ENCODE measurements around the gene KCNIP4.
"Not testable (repeated sequence)": the region's sequence is repeated elsewhere in the genome, so short reads cannot be mapped to it uniquely, and the experiment has no call there.

Gene KCNIP4

DNA sequence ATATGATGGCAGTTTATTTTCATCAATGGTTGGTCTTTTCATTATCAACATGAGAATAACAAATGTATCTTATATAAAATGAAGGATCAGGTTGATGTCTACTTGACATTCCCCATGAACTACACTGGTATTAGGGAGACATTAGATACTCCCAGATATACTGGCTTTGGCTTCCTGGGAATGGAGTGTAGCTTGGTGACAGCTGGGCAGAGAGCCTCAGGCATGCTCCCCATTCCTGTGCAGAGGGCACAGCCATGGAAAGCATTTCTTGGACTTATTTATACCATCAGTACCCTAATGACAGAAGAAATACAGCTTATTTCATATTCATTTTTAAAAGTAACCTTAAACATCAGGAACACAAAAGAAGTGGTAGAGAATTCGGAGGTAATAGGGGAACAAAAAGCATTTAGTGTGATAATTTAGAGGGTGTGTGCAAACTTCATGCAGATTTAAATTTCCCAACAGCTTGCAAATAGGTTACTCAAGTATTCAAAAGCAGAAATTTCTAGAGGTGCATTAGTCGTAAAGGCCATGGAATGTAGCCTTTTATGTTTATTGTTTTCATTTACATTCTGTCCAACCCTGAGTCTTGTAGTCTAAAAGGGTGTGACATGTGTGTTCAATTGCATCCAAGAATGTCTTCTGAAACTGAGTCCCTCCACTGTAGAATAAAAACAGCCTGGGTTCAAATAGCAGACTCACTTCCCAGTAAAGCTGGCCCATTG is 573.8 kb downstream of the KCNIP4 start:
- DNase-seq (ENCODE audit: low read depth, low spot score), result no peak

GRCh38 chr4:21367567-21367966 is 581.0 kb downstream of the KCNIP4 start:
- DNase-seq (ENCODE audit: low read depth, low spot score), result no peak

GRCh38 chr4:21366840-21367239 is 581.7 kb downstream of the KCNIP4 start:
- DNase-seq (ENCODE audit: low read depth, low spot score), result no peak

GRCh38 chr4:21366312-21366711 is 582.3 kb downstream of the KCNIP4 start:
- no peak for DNase-seq (ENCODE audit: low read depth, low spot score)

DNA sequence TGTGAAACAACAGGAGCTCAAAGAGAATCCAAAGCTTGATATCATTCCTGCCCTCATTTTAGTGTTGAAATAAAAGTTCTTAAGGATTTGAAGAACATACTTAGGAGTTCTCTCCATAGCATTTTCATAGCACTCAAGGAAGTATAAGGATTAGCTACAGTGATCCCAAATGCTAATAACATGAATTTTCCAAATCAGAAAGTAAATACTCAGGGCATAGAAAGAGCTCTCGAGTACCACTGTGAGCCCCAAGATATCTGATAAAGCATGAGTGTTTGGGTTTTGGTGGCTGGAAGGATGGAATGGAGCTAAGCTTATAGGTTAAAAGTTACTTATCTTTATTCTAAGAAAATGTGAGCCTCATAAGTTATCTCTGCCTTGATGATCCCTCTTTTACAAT is 584.9 kb downstream of the KCNIP4 start:
- no peak for DNase-seq (ENCODE audit: low read depth, low spot score)

DNA sequence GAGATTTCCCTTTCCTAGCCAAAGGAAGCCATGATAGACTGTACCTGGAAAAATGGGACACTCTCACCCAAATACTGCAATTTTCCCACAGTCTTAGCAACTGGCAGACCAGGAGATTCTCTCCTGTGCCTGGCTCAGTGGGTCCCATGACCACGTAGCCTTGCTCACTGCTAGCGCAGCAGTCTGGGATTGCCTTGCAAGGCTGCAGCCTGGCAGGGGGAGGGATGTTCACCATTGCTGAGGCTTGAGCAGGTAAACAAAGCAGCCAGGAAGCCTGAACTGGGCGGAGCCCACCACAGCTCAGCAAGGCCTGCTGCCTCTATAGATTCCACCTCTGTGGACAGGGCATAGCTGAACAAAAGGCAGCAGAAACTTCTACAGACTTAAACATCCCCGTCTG is 596.2 kb downstream of the KCNIP4 start:
- DNase-seq (ENCODE audit: low read depth, low spot score), result not testable (repeated sequence)

DNA sequence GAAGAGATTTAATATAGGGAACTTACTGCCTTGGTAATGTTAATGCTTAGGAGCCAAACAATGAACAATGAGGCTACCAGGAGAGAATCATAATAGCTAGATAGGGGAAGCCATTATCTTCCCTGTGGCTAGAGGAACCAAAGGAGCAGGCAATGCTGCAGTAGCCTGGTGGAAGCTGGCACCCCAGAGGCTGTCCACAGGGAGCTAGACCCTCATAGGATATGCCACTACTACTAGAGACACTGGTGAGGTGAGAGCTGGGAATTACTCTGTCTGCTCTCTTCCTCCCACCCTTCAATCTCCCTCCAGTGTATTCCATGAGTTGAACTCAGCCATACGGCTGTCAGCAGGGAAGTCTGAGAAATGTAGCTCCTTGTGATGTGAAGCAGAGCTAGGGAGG is 601.4 kb downstream of the KCNIP4 start:
- DNase-seq (ENCODE audit: low read depth, low spot score), result no peak

DNA sequence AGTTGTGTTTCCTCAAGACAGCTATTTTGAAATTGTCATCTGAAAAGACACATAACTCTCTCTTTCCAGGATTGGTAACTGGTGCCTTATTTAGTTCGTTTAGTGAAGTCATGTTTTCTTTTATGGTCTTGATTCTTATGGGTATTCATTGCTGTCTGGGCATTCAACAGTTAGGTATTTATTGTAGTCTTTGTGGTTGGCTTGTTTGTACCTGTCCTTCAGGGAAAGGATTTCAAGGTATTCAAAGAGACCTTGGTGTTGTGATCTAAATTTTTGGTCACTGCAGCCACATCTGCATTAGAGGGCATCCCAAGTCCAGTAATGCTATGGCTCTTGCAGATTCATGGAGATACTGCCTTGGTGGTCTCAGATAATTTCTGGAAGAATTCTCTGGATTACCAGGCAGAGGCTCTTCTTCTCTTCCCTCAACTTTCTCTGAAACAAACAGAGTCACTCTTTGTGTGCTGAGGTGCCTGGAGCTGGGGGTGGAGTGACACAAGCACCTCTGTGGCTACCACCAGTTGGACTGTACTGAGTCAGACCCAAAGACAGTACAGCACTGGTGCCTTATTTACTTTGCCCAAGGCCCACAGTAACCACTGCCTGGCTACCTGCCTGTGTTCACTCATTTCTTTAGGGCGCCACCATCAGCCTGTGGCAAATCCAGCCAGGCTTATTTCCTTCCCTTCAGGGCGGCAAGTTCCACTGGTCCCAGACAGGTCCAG is 620.4 kb downstream of the KCNIP4 start:
- no peak for DNase-seq (ENCODE audit: low read depth, low spot score)

- DNase-seq (ENCODE audit: low read depth, low spot score), result no peak
Measured at GRCh38 chr4:21320034-21320433, 628.5 kb downstream of the KCNIP4 start.

- DNase-seq (ENCODE audit: low read depth, low spot score), result no peak
Measured at GRCh38 chr4:21307709-21308108, 640.9 kb downstream of the KCNIP4 start.

DNA sequence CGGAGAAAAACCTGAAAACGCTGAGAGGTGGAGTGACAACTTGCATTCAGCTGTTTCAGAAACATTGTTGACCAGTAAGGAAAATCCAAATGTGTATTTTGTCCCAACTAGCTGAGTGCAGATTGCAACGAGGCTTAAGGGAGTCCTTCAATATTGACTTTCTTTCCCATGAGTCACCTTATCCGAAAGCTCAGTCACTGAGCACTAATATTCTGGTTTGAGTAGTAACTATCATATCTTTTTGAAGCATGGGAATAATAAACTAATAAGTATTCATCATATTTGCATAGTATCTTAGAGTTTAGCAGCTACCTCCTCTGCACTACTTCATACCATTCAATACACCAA is 644.1 kb downstream of the KCNIP4 start:
- no peak for DNase-seq (ENCODE audit: low read depth, low spot score)

DNA sequence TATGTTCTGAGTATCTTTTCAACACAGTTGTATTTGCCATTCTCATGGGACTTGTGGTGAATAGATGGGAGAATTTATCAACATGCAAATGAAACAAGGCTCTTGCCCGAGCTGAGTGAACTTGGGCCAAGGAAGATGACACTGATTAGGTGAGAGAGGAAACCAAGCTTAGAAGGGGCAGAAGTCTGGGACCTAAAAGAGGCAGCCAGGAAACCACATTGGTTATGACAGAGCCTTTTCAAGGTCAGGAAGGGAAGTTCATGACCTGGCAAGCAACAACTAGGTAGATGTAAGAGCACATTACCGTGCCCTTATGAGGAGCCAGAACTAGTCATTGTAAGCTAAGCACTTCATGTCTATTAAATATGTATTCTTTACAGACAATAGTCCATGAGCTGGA is 658.0 kb downstream of the KCNIP4 start:
- no peak for DNase-seq (ENCODE audit: low read depth, low spot score)

DNA sequence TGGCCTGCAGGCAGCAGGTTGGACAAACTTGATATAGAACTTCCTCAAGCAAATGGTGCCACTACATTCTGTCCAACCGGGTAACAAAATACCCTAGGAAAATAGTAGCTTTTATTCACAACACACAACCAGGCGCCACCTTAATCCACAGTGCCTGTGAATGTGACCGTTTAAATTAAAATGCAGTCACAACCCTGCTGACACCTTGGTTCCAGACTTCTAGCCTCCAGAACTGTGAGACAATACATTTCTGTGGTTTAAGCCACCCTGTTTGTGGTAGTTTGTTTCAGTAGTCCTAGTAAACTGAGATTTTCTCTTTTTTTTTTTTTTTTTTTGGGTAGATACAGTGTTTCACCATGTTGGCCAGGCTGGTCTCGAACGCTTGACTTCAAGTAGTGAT is 672.5 kb downstream of the KCNIP4 start:
- DNase-seq (ENCODE audit: low read depth, low spot score), result no peak

- DNase-seq (ENCODE audit: low read depth, low spot score), result no peak
Measured at GRCh38 chr4:21271439-21272052, 677.0 kb downstream of the KCNIP4 start.

DNA sequence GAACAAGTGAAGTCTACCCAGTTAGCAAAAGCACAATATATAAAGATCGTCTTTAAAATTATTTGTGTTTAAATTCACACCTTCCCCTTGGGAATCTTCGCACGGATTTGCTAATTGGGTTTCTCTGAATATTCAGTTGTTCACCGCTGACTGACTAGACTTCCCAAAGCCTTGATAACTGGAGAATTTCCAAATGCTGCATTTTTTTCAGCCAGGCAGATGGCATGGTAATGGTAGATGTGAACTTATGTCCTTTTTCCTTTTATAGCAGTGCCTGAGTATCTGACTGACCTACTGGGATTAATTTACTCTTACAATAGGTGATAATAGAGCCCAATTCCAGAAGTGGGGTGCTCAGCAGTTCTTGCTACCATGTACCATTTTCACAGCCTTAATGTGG is 700.2 kb downstream of the KCNIP4 start:
- DNase-seq (ENCODE audit: low read depth, low spot score), result no peak

DNA sequence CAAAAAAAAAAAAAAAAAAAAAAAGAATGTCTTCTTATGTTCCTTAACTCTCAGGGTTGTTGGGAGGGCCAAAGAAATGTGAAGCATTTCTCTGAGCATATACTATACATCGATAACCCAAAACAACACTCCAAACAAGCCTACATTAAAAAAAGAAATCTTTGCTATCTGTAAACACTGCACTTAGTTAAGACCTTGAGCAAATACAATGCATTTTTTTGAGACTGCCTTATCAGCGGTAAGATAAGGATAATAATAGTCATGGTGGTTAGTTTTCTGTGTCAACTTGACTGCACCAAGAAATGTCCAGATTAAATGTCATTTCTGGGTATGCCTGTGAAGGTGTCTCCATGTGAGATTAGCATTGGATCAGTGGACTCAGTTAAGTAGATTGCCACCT is 706.4 kb downstream of the KCNIP4 start:
- DNase-seq (ENCODE audit: low read depth, low spot score), result no peak

- DNase-seq (ENCODE audit: low read depth, low spot score), result no peak
Measured at GRCh38 chr4:21226637-21227538, 721.7 kb downstream of the KCNIP4 start.

DNA sequence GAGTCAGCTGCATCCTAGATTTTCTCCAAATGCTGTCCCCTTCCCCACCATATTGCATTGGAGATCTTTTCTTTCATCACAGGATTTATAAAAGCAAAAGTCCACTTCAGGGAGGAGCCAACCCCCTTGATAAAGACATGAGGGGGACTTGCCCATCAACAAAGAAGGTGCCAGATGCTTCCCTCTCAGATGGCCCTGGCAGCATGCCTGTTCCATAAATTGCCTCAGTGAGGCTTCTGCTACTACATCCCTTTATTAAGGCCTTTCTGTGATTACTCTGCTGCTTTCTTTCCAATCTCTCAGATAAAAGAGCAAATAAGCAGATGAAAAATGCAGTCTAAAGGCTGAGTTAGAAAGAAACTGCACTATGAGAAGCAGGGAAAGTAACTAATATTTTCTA is 736.7 kb downstream of the KCNIP4 start:
- no peak for DNase-seq (ENCODE audit: low read depth, low spot score)

DNA sequence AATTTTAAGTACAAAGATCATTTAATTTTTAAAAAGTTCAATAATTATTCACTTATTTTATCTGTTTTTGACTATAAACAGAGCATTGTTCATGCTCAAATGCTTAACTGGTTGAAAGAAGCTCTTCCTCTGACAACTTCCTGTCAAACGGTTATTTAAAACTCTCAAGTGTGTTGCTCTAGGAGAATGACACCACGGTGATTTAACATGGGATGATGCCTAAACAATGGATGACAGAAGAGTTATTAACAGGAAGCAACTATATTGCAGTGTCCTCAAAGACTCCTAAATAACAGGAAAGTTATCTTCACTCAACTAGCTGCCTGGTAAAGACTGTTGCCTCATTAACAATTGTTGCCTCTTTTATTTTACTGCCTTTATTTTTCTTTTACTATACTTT is 738.7 kb downstream of the KCNIP4 start:
- no peak for DNase-seq (ENCODE audit: low read depth, low spot score)

DNA sequence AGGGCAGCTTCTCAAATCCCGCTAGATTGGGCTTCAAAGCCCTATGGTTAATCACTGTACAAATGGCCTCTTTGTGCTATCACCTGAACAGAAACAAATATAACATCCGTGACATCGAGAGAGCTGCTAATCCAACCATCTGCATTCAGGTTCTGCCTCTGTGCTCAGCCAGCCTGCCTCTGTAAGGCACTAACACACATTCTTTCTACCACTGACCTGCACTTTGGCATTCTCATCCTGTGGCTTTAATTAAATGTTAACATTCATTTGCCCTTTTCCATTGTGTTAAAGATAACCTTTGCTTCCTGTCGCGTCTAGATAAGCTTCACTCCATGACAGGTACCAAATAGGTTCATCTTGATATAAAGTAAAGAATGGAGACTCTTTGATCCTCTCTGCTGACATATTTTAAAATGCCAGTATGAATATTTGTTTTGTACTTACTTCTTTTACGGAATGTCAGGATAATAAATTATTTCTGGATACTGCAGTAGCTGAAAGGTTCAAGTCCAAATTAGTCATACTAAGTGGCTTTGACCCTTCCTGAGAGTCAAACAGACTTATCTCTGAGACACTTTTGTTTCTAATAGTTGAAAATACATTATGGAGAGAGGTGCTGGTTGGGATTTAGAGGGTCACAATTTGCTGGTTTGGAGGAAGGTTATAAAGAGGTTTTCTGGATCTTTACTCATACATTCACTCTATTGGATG is 742.6 kb downstream of the KCNIP4 start:
- DNase-seq (ENCODE audit: low read depth, low spot score), result no peak

DNA sequence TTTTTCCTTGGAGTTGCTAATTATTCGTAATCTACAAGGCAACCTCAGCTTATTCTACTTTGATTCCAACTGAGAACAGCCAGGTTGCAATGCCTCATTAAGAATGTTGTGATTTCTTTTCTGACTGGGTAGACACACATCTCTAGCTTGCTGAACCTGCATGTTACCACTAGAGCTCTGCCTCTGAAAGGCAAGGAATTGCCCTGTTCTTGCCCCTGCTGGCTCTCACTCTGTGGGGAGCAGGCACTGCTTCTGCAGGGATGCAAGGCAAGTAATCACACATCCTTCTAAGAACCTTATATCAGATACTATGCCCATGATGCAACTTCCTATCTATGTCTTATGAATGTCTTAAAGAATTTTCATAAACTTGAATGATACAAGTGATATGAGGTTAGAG is 745.2 kb downstream of the KCNIP4 start:
- DNase-seq (ENCODE audit: low read depth, low spot score), result no peak
